ENCODE measurements around the gene ALK.

ALK gene

GRCh38 chr2:29583548-29584156, 337.7 kb downstream of the ALK start:
- H3K4me2 ChIP-seq: no peak overlapping the region
- TF ChIP-seq Cebpa-rat (IDR thresholded peaks at IDR 0.05): no peak
- no peak overlapping the region for H3K27ac ChIP-seq

DNA sequence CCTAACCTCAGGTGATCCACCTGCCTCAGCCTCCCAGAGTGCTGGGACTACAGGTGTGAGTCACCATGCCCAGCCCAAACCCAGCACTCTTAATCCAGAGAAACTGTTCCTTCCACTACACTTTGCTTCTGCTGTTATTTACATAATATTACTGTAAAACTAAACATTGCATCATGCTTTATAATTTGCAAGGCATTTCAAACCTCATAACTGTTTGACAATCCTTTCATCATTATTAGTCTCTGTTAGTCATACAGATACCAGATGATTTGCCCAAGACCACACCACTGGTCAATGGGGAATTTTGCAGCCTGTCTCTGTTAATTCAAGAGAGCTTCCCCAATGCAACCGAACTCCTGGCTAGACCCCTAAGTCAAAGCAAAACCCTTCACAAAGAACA, 338.3 kb downstream of the ALK start:
- Histone ChIP-seq H3K4me3 (no peak overlapping the region), H3K9me3 (no peaks in the 10 kb centered on the region), H3K4me2 (no peak overlapping the region), H4K20me1 (no peaks in the 10 kb centered on the region), H3K4me1 (0 out of 2 replicates have a peak, but pooled peaks cover 5% of the 10 kb centered on the region), H3K9ac (no peak overlapping the region), H3K27me3 (no peaks in the 10 kb centered on the region), H3K27ac (no peak overlapping the region), H3K36me3 (no peaks in the 10 kb centered on the region)
- TF ChIP-seq Cebpa-rat (IDR thresholded peaks at IDR 0.05): no peak

More at GRCh38 chr2:29583548-29584156, 337.7 kb downstream of the ALK start:
- Histone ChIP-seq H3K36me3 (no peaks in the 10 kb centered on the region), H3K27me3 (no peaks in the 10 kb centered on the region), H4K20me1 (no peaks in the 10 kb centered on the region), H3K9me3 (no peaks in the 10 kb centered on the region), H3K4me3 (no peak overlapping the region), H3K4me1 (0 out of 2 replicates have a peak, but pooled peaks cover 5% of the 10 kb centered on the region), H3K9ac (no peak overlapping the region)

DNA sequence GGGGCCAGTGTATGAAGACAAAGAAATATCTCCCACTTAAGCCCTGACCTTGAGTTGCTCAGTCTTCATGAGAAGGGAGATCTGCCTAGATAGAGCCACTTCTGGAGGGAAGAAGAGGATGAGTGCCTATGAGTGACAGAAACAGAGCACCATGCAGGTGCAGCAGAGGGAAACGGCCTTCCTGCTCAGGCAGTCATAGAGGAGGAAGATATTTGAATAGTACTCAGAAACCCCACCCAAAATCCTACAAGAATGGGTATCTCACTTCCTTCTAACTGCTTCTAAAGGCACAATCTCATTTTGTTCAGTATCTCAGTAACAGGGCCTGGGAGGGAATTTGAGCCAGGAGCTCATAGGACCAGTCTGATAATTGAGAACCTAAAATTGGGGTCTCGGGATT, 339.3 kb downstream of the ALK start:
- 0 out of 2 replicates have a peak, but pooled peaks cover 5% of the 10 kb centered on the region for H3K4me1 ChIP-seq
- no peak overlapping the region for H3K4me2 ChIP-seq
- H4K20me1 ChIP-seq: no peaks in the 10 kb centered on the region
- H3K9ac ChIP-seq: no peak overlapping the region
- H3K27me3 ChIP-seq: no peaks in the 10 kb centered on the region
- no peak for TF ChIP-seq Cebpa-rat (IDR thresholded peaks at IDR 0.05)
- no peaks in the 10 kb centered on the region for H3K36me3 ChIP-seq
- no peak overlapping the region for H3K4me3 ChIP-seq
- no peaks in the 10 kb centered on the region for H3K9me3 ChIP-seq
- no peak overlapping the region for H3K27ac ChIP-seq

GRCh38 chr2:29580223-29580622, 341.2 kb downstream of the ALK start:
- TF ChIP-seq Cebpa-rat (IDR thresholded peaks at IDR 0.05): no peak
- H3K4me1 ChIP-seq: 0 out of 2 replicates have a peak, but pooled peaks cover 5% of the 10 kb centered on the region
- no peaks in the 10 kb centered on the region for H4K20me1 ChIP-seq
- H3K4me3 ChIP-seq: no peak overlapping the region
- no peaks in the 10 kb centered on the region for H3K36me3 ChIP-seq
- H3K9me3 ChIP-seq: no peaks in the 10 kb centered on the region
- H3K9ac ChIP-seq: no peak overlapping the region
- no peak overlapping the region for H3K4me2 ChIP-seq
- H3K27ac ChIP-seq: no peak overlapping the region
- H3K27me3 ChIP-seq: no peaks in the 10 kb centered on the region

DNA sequence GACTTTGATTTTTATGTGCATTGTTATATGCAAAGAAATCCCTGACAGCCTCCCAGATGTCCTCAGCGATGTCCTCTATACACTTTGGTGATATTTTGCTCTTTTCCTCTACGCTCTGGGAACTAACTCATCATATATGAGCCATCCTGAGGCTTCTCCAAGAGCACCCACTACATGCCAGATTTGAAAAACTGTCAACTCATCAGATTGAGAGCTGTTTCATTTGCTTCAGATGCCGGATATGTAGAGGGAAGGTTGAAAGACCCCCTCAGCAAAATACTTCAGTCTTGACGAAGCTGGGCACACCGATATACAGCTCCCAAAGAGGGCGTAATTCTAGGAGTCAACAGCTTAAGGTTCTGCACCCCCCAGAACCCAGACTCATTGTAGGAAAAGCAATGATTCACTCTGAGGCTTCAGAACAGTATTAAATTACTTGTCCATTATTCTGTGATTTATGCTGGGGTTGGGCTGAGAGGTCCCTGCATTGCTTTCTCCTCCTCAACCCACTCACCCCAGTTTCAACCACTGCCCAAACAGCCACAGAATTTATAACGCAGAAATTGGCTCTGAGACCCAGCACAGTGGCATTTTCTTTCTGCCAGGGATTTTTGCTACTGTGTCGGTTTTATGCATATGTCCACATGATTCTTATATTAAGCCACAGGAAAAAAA, 341.8 kb downstream of the ALK start:
- TF ChIP-seq Cebpa-rat (IDR thresholded peaks at IDR 0.05): no peak
- H3K4me1 ChIP-seq: 0 out of 2 replicates have a peak, but pooled peaks cover 5% of the 10 kb centered on the region
- no peak overlapping the region for H3K27ac ChIP-seq
- no peaks in the 10 kb centered on the region for H3K9me3 ChIP-seq
- no peaks in the 10 kb centered on the region for H3K36me3 ChIP-seq
- no peak overlapping the region for H3K4me3 ChIP-seq
- no peak overlapping the region for H3K9ac ChIP-seq
- H4K20me1 ChIP-seq: no peaks in the 10 kb centered on the region
- H3K27me3 ChIP-seq: no peaks in the 10 kb centered on the region
- no peak overlapping the region for H3K4me2 ChIP-seq

DNA sequence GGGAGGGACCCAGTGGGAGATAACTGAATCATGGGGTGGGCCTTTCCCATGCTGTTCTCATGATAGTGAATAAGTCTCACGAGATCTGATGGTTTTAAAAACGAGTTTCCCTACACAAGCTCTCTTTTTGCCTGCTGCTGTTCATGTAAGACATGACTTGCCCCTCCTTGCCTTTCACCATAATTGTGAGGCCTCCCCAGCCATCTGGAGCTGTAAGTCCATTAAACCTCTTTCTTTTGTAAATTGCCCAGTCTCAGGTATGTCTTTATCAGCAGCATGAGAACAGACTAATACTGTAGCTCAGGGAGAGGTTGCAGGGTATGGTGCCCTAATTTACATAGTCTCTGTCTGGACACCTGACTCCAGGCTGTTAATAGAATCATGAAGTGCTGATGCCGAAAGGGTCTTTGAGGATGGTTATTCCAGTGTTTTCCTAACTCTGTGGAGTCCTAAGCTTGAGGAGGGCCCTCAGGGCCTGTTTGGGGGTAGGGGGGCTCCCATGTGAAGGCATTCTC, 343.2 kb downstream of the ALK start:
- Histone ChIP-seq H3K4me3 (no peak overlapping the region), H3K36me3 (no peaks in the 10 kb centered on the region), H3K9me3 (no peaks in the 10 kb centered on the region), H3K4me2 (no peak overlapping the region), H3K27ac (no peak overlapping the region), H4K20me1 (no peaks in the 10 kb centered on the region), H3K27me3 (no peaks in the 10 kb centered on the region), H3K9ac (no peak overlapping the region), H3K4me1 (0 out of 2 replicates have a peak, but pooled peaks cover 5% of the 10 kb centered on the region)
- no peak for TF ChIP-seq Cebpa-rat (IDR thresholded peaks at IDR 0.05)

GRCh38 chr2:29576231-29576630, 345.2 kb downstream of the ALK start:
- no peak overlapping the region for H3K4me2 ChIP-seq
- no peaks in the 10 kb centered on the region for H3K27me3 ChIP-seq
- no peak for TF ChIP-seq Cebpa-rat (IDR thresholded peaks at IDR 0.05)
- no peaks in the 10 kb centered on the region for H4K20me1 ChIP-seq
- H3K9me3 ChIP-seq: no peaks in the 10 kb centered on the region
- no peak overlapping the region for H3K27ac ChIP-seq
- no peak overlapping the region for H3K4me3 ChIP-seq
- no peak overlapping the region for H3K9ac ChIP-seq
- no peaks in the 10 kb centered on the region for H3K4me1 ChIP-seq
- H3K36me3 ChIP-seq: no peaks in the 10 kb centered on the region

DNA sequence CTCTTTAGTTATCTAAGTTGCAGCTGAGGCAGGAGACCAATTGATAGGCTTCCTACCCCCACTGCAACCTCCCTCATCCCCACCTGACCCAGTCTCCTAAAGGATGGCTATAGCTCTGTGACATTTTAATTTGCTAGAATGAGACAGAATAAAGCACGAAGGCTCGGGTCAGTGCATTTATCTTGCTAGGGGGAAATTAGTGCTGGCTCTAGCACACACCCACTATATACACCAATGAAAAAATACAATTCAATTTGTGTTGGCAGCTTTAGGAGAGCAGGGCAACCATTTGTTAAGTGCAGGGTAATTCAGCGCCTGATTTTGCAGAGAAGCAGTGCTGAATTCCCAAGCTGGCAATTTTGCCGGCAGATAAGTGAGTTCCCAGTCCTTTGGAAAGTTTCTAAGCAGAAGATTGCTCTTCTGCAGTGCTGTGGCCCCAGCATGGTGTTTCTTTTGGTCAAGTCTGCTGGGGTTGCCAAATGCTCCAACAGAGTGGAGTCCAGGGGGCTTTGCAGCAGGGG, 346.0 kb downstream of the ALK start:
- Histone ChIP-seq H3K9ac (no peak overlapping the region), H3K27me3 (no peaks in the 10 kb centered on the region), H4K20me1 (no peaks in the 10 kb centered on the region), H3K4me3 (no peak overlapping the region), H3K36me3 (no peaks in the 10 kb centered on the region), H3K27ac (no peak overlapping the region), H3K4me1 (no peaks in the 10 kb centered on the region), H3K9me3 (no peaks in the 10 kb centered on the region), H3K4me2 (no peak overlapping the region)
- no peak for TF ChIP-seq Cebpa-rat (IDR thresholded peaks at IDR 0.05)

DNA sequence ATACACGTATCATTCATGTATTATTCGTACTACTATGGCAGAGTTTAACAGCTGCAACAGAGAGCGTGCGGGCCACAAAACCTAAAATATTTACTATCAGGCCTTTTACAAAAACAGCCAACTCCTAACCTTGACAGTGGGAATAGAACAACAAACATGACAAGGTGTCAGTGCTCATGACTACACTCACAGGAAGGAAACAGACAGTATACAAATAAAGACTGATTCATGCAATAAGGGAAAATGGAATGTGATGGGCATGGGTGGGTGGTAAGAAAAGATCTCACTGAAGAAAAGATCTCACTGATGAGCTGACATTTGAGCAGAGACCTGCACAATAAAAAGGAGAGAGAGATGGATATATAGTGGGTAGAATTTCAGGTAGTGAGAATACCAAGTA, 347.8 kb downstream of the ALK start:
- Histone ChIP-seq H3K36me3 (no peaks in the 10 kb centered on the region), H3K27me3 (no peaks in the 10 kb centered on the region), H4K20me1 (no peaks in the 10 kb centered on the region), H3K4me3 (no peak overlapping the region), H3K4me1 (peaks cover 1% of the 10 kb centered on the region), H3K9ac (no peak overlapping the region), H3K4me2 (no peak overlapping the region), H3K27ac (no peak overlapping the region), H3K9me3 (no peaks in the 10 kb centered on the region)
- TF ChIP-seq Cebpa-rat (IDR thresholded peaks at IDR 0.05): no peak

DNA sequence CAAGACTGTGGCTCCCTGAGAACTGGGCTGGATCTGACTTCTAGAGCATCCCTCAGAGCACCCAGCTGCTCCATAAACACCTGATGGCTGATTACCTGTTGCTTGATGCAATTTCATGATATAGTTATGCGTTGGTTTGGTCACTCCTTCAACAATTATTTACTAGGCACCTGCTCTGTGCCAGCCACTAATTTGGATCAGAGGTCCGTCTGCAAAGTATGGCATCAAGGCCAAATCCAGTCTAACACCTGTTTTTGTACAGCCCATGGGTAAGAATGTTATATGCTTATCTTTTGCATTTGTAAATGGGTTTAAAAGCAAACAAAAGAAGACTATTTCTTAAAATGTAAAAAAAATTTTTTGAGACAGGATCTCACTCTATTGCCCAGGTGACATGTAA, 348.2 kb downstream of the ALK start:
- Histone ChIP-seq H3K27ac (no peak overlapping the region), H3K4me3 (no peak overlapping the region), H3K36me3 (no peaks in the 10 kb centered on the region), H3K4me1 (peaks cover 6% of the 10 kb centered on the region), H3K27me3 (no peaks in the 10 kb centered on the region), H3K9ac (no peak overlapping the region), H3K4me2 (no peak overlapping the region), H4K20me1 (no peaks in the 10 kb centered on the region), H3K9me3 (no peaks in the 10 kb centered on the region)
- TF ChIP-seq Cebpa-rat (IDR thresholded peaks at IDR 0.05): no peak

Measured in BLaER1 (cell line).